Amniotic epithelial cell (primary cell): ENCODE measurements around the gene MATN4.
A peak's percentile ranks its signal among the peaks of the same experiment; 100 is the strongest.

Experiments
- DNase-seq: peaks from one replicate; pipeline ENCODE4 v3.0.0-alpha.2; 2010; ENCODE audit warnings: low read depth

The MATN4 gene

GRCh38 chr20:45313943-45314342 lies 5.8 kb upstream of the MATN4 start:
- no peak for DNase-seq

- DNase-seq: no peak
Observed at GRCh38 chr20:45313065-45313695, 5.1 kb upstream of the MATN4 start.

GRCh38 chr20:45312241-45312640 lies 4.1 kb upstream of the MATN4 start:
- DNase-seq: no peak

GRCh38 chr20:45311589-45312211 lies 3.6 kb upstream of the MATN4 start:
- peak; percentile 33 for DNase-seq

DNA sequence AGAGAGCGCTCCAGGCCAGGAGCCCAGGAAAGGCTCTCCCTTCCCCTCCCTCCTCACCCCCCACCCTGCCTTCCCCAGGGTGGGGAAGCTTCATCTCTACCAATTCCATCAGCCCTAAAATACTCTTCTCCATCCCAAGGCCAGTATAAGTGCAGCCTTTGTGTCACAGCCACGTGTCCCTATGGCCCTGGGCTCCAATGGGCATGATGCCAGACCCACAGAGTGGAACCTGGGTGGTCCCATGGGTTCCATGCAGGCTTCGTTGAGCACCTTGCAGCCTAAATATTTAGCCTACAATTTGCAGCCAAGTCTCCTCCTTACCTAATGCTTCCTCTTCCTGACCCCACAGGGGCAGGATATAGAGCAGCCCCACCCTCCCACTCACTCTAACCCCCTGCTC lies 976 bp upstream of the MATN4 start:
- DNase-seq: no peak

- DNase-seq: no peak
Observed at GRCh38 chr20:45307076-45307640, 941 bp downstream of the MATN4 start.

DNA sequence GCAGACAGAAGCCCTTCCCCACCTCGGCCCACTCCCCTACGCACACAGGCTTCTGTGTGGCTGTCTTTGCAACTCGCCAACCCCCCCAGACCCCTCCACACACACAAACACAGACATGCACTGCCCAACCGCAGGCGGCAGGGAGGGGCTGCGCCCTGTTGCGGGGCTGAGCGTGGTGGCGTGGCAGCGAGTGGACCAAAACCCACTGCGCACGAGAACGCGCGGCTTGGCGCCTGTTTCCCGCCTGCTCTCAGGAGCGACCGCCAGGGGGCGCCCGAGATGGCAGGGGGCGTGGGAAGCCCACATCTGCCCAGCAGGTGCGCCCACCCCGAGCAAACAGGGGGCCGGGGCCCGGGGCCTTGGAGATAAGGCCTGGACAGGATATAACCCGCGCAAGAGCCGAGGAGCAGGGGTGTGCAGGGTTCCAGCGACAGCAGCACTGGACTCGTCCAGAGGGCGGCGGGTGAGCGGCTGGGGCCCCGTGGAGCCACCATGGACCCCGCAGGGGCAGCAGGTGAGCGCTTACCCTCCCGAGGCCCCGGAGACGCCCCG lies 1.6 kb downstream of the MATN4 start, which contains the start of gene RBPJL:
TSS of gene RBPJL (plus strand) at position 410 of the 552 bp plus-strand sequence. CDS start at position 493, 83 bp downstream.
- DNase-seq: no peak

GRCh38 chr20:45305262-45305661 lies 2.8 kb downstream of the MATN4 start:
- DNase-seq: no peak

GRCh38 chr20:45304464-45304999 lies 3.6 kb downstream of the MATN4 start:
- DNase-seq: no peak

- DNase-seq: peak; percentile 30
Observed at GRCh38 chr20:45303586-45304463, 4.3 kb downstream of the MATN4 start.

- DNase-seq: peak; percentile 49
Observed at GRCh38 chr20:45301824-45302271, 6.3 kb downstream of the MATN4 start.

DNA sequence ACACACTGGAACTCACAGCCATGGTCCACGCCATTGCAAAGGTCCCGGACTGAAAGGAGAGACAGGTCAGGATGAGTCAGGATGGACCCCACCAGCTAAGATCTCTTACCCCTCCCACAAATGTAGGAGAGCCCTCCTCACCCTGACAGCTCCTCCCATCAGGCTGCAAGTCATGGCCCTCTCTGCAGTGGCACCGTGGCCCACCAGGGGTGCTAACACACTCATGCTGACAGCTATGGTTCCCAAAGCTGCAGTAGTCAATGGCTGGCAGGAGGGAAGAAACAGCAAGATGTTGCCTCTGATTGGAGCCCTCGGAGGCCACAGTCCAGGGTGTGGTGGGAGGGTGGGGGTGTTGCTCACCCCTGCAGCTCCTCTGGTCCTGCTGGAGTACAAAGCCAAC lies 7.1 kb downstream of the MATN4 start:
- peak; percentile 29 for DNase-seq

DNA sequence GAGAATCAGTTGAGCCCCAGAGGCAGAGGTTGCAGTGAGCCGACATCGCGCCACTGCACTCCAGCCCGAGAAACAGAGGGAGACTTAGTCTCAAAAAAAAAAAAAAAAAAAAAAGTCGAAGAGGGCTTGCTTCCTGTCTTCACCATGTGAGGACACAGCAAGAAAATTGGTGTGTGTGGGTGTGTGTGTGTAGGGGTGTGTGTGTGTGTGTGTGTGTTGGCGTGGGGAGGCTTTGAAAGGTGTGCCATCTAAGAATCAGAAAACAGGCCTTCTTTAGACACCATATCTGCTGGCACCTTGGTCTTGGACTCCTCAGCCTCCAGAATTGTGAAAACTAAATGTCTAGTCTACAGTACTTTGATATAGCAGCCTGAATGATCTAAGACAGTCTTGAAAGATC lies 8.3 kb downstream of the MATN4 start:
- DNase-seq: no peak

- DNase-seq: no peak
Observed at GRCh38 chr20:45297786-45298497, 10.2 kb downstream of the MATN4 start.

- DNase-seq: no peak
Observed at GRCh38 chr20:45294659-45295058, 13.4 kb downstream of the MATN4 start.

GRCh38 chr20:45294003-45294368 lies 14.1 kb downstream of the MATN4 start:
- DNase-seq: no peak

GRCh38 chr20:45293041-45294002 lies 14.8 kb downstream of the MATN4 start:
- peak; percentile 37 for DNase-seq

DNA sequence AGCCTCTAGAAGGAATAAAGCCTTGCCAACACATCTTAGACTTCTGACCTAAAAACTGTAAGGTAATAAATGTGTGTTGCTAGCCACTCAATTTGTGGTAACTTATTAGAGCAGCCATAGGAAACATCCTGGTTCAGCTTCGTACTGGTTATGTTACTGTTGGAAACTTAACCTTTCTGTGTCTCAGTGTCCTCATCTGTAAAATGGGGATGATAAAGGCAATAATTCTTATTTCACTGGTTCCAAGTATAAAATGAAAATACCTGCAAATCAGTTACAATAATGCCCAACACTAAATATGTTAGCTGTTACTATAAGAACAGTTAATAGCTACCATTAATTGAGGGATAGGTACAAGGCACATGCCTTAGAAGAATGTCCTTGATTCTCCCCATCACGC lies 15.8 kb downstream of the MATN4 start:
- no peak for DNase-seq

- no peak for DNase-seq
Observed at GRCh38 chr20:45291526-45291925, 16.6 kb downstream of the MATN4 start.
